UCSD-AML1 (cell line): ENCODE data around the gene SLC23A3.

Experiments
- DNase-seq: peaks from one replicate; lab custom pipeline; 2025; ENCODE audit not compliant: unreplicated experiment; lab: John Stamatoyannopoulos, UW

SLC23A3 gene, protein sequence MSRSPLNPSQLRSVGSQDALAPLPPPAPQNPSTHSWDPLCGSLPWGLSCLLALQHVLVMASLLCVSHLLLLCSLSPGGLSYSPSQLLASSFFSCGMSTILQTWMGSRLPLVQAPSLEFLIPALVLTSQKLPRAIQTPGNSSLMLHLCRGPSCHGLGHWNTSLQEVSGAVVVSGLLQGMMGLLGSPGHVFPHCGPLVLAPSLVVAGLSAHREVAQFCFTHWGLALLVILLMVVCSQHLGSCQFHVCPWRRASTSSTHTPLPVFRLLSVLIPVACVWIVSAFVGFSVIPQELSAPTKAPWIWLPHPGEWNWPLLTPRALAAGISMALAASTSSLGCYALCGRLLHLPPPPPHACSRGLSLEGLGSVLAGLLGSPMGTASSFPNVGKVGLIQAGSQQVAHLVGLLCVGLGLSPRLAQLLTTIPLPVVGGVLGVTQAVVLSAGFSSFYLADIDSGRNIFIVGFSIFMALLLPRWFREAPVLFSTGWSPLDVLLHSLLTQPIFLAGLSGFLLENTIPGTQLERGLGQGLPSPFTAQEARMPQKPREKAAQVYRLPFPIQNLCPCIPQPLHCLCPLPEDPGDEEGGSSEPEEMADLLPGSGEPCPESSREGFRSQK

GRCh38 chr2:219169930-219170654, at the start of gene SLC23A3:
Gene SLC23A3 (minus strand): TSS chr2:219170029. CDS start chr2:219169984, 45 bp downstream.
- no peak for DNase-seq

DNA sequence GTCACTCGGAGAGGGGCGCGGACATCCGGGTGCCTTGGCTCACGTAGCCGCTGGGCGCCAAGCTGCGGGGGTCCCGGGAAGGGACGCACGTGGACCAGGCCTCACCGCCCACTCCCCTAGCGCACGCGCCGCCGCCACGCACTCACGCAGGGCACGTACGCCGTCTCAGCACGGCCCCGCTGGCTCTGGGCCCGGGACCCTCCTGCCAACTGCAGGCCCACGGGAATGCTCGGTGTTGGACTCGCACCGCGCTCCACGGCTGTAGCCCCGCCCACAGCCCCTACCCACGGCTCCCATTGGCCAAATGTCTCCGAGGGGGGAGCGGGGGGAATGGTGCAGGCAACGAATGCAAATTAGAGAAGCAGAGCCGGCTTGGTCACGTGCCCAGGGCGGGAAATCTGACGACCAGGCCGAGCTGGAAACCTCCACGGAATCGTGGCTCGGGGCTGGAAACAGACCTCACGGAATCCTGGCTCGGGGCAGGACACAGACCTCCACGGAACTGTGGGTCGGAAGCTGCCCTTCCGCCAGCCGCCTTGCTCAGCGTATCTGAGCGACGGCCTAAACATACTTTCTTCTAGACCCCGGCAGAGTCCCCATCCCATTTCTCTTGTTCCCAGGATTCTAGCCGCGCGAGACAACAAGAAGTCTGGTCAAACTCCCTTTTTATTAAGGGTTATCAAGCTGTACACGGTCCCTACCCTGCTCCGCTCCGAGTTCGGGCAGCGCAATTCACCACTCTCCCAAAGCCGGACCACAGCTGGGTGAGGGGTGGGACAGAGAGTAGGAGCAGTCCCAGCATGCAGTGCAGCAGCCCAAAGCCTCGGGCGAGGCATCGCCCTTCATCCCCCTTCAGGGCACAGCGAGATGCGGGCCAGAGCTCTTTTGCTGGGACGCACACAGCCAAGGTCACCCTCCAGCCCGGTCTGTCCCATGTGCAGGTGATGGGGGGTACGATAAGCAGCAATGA, 49.2 kb upstream of the SLC23A3 start, which contains the start of gene ABCB6:
Gene ABCB6 (minus strand): TSS at position 227 of the 970 bp plus-strand sequence. CDS start 285 bp downstream, outside the sequence.
- DNase-seq, result no peak

DNA sequence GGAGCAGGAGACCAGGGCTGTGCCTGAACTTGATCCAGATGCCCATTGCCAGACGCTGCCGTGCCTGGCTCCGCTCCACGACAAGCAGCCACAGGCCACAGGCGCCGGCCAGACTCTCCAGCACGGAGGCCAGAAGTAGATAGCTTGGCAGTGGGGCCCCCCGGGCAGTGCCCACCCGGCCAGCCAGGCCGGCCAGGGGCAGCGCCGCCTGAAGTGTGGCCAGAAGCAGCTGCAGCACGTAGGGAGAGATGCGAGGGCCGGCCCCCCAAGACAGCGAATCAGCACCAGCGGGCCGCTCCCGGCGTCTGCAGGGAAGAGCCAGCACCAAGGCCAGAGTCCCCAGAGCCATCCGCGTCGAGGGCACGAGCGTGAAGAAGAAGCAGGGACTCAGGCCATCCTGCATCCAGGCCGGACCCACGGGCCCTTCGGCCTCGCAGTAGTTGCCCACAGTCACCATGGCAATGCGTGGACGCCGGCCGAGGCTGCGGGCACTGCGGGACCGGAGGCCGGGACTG, 48.4 kb upstream of the SLC23A3 start:
- no peak for DNase-seq

DNA sequence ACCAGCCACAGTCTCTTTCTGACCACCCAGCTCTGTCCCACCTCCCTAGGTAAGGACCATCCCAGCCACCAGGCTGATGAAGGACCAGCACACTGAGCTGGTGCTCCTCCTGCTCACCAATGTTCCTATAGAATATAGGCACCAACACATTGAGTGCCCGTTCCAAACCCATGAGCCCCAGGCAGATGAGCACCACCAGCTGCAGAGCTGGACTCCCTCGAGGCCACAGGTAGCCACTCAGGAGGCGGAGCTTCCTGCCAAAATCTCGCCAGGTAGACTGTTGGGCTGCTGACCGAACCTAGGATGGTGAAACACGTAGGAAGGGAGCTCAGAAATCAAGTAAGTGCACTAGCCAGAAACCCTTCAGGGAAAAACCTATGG, 46.7 kb upstream of the SLC23A3 start:
- no peak for DNase-seq

DNA sequence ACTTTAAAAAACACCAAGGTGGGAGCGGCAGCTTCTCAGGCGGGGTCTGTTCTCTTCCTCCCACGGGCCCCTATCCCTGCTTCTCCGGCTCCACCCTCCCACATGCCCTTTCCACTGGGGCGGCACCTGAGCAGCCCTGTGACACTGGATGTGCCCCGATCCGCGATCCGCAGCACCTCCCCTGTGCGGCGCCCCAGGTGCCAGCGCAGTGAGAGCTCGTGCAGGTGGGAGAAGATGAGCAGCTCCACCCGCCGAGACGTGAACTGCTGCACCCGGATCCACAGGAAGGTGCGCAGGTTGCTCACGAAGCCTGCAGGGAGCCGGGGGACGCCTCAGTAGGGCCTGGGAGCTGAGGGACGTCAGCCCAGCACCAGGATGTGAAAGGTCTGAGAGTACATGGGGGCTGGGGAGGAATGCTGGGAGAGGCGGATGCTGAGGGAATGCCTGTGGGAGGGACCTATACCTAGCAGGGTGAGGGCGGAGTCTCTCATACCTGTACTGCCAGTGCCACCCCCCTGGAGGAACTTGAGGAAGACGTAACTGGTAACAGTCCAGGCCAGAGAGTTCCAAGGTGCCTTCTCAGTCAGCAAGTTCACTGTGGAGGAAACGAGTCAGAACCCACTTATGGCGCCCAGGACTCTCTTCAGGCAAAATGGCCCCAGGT, 46.2 kb upstream of the SLC23A3 start:
- DNase-seq, result no peak

- no peak for DNase-seq
These were observed 45.0 kb upstream of the SLC23A3 start for GRCh38 chr2:219214786-219215185.

DNA sequence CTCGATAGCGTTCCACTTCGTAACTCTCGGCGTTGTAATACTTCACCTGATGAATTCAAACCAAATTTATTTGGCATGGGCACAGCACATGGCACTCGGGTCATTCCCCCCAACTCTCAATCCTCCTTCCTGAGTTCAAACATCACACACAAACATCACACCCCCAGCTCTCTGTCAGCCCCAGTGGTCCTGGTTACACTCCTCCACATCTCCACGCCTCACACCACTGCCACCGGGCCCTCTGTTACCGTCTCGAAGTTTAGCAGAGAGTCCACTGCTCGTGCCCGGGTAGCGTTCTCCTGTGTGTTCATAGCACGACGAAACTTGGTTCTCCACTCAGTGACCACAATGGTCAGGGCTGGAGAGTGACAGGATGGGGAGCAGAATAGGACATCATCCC, 44.3 kb upstream of the SLC23A3 start:
- DNase-seq, result no peak

DNA sequence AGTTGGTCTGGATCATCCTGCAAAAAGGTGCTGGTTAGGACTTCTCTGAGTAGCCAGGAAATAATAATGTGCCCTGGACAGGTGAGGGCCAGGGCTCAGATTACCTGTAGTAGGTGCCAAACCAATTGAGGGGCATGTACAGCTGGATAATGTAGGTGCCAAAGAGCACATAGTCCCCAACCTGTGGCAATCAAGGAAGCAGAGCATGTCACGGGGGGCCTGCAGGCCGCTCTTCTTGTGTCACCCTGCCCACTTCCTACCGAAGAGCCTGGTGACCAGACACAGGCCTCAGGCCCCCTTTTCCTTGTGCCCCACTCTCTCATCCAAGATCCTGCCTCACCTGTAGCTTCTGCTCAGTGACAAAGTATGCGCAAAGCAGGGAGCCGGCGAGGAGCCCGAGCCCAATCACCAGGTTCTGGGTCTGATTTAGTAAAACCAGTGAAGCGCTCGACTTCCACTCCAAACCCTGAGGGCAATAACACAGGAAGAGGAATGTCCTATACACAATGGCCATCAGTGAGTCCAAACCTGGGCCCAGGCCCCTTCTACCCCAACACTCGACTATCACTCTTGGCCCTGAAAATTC, 43.8 kb upstream of the SLC23A3 start:
- no peak for DNase-seq

DNA sequence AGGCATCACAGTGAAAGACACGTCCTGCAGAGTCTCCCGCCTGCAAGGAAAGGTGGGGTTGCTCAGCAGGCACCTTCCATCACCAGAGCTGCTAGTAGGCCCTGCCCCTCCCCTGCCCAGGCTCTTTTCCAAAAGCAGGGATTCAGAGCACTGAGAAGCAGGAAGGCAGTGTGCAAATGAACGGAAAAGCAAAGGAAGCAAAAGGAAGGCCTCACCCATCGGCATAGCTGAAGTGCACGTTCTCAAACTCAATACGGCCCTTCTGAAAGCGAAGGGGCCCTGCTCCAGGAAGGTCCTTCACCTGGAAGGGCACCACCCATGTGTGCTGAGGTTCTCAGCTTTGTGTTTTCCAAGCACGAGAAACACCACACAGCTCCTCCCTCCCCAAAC, 43.2 kb upstream of the SLC23A3 start:
- no peak for DNase-seq

DNA sequence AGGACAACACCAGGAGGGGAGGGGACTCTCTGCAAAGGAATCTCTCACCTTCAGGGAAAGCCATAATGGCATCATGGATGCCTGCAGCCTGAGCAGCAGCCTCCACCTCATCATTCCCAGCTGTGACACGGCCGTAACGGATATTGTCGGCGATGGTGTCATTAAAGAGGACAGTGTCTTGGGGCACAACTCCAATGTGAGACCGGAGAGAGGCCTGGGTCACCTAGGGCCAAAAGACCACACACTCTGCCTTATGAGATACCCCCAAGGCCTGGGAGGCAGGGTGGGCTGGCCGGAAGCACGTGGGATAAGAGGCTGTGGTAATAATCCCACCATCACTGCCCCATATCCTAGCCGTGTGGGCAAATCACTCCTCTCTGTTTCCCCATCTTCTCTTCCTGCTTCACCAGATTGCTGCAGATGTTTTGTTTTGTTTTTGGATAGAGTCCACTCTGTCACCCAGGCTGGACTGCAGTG, 41.1 kb upstream of the SLC23A3 start:
- DNase-seq, result no peak

DNA sequence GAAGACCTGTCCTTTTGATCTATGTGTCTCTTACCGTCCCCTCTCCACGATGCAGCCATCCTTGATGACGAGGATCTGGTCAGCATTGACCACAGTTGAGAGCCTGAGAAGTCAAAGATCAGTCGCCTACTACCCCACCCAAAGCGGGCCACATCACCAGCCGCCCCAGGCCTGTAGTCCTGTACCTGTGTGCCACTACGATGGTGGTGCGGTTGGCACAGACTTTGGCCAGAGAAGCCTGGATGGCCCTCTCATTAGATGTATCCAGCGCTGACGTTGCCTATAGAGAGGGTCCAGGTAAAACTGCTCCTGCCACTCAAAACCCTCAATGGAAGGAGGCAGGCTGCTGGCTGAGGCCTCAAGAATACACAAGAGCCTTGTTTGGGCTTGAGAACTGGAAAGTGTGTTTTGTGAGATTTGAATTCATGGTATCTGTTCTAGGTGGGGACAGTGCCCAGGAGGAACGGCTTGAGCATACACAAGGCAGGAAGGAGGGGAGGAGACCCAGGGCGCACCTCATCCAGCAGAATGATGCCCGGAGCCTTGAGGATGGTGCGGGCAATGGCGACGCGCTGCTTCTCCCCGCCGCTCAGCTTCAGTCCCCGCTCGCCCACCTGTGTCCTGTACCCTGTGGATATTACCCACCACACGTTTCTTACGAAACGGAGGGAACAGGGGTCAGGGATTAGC, 40.5 kb upstream of the SLC23A3 start:
- no peak for DNase-seq

- DNase-seq, result peak; percentile 50
These were observed 39.7 kb upstream of the SLC23A3 start for GRCh38 chr2:219209236-219210195.

GRCh38 chr2:219207884-219208740, 38.3 kb upstream of the SLC23A3 start:
- DNase-seq, result no peak

GRCh38 chr2:219207134-219207883, 37.5 kb upstream of the SLC23A3 start:
- no peak for DNase-seq

- DNase-seq, result peak; percentile 96
These were observed 36.7 kb upstream of the SLC23A3 start, which contains the start of gene ZFAND2B for GRCh38 chr2:219206328-219207133. Gene ZFAND2B (plus strand): TSS chr2:219206782. CDS start chr2:219206988, 206 bp downstream.
